ENCODE measurements around the gene TRPM3.

TRPM3 gene

GRCh38 chr9:70551396-70551795 lies 570.0 kb downstream of the TRPM3 start:
- no peak overlapping the region for H3K4me3 ChIP-seq (replicated peaks; ENCODE audit: insufficient read depth, low read length)
- H3K27me3 ChIP-seq (ENCODE audit: insufficient read depth, poor library complexity, severe bottlenecking): no peaks in the 10 kb centered on the region
- no peak for DNase-seq (ENCODE audit: low read depth in 1 of 2, low spot score in 1 of 2)
- TF ChIP-seq REST (IDR thresholded peaks at IDR 0.05; ENCODE audit: insufficient replicate concordance, low read depth) (no peak), SPI1 (IDR thresholded peaks at IDR 0.05; ENCODE audit: borderline replicate concordance, low read depth) (no peak), GABPA (IDR thresholded peaks at IDR 0.05; ENCODE audit: low read depth) (no peak), CTCF (IDR thresholded peaks at IDR 0.05; ENCODE audit: insufficient read depth, low read length) (no peak), POLR2AphosphoS5 (IDR thresholded peaks at IDR 0.05; ENCODE audit: low read depth) (no peak)
- no peak overlapping the region for H3K27ac ChIP-seq (replicated peaks)

GRCh38 chr9:70549926-70550325 lies 571.5 kb downstream of the TRPM3 start:
- DNase-seq (ENCODE audit: low read depth in 1 of 2, low spot score in 1 of 2): no peak

GRCh38 chr9:70542311-70542931 lies 579.0 kb downstream of the TRPM3 start:
- Histone ChIP-seq H3K4me3 (replicated peaks; ENCODE audit: insufficient read depth, low read length) (no peak overlapping the region), H3K27ac (replicated peaks) (no peak overlapping the region), H3K27me3 (ENCODE audit: insufficient read depth, poor library complexity, severe bottlenecking) (no peaks in the 10 kb centered on the region)
- no peak for TF ChIP-seq POLR2AphosphoS5 (IDR thresholded peaks at IDR 0.05; ENCODE audit: low read depth)
- TF ChIP-seq CTCF (IDR thresholded peaks at IDR 0.05; ENCODE audit: insufficient read depth, low read length): no peak
- TF ChIP-seq REST (IDR thresholded peaks at IDR 0.05; ENCODE audit: insufficient replicate concordance, low read depth): no peak
- no peak for TF ChIP-seq GABPA (IDR thresholded peaks at IDR 0.05; ENCODE audit: low read depth)
- no peak for DNase-seq (ENCODE audit: low read depth in 1 of 2, low spot score in 1 of 2)

More at GRCh38 chr9:70549926-70550325, 571.5 kb downstream of the TRPM3 start:
- no peaks in the 10 kb centered on the region for H3K27me3 ChIP-seq (ENCODE audit: insufficient read depth, poor library complexity, severe bottlenecking)
- no peak overlapping the region for H3K27ac ChIP-seq (replicated peaks)
- no peak for TF ChIP-seq CTCF (IDR thresholded peaks at IDR 0.05; ENCODE audit: insufficient read depth, low read length)
- H3K4me3 ChIP-seq (replicated peaks; ENCODE audit: insufficient read depth, low read length): no peak overlapping the region

GRCh38 chr9:70540016-70540415 lies 581.4 kb downstream of the TRPM3 start:
- Histone ChIP-seq H3K27ac (replicated peaks) (no peak overlapping the region), H3K4me3 (replicated peaks; ENCODE audit: insufficient read depth, low read length) (no peak overlapping the region), H3K27me3 (ENCODE audit: insufficient read depth, poor library complexity, severe bottlenecking) (no peaks in the 10 kb centered on the region)
- TF ChIP-seq CTCF (IDR thresholded peaks at IDR 0.05; ENCODE audit: insufficient read depth, low read length): no peak
- TF ChIP-seq POLR2AphosphoS5 (IDR thresholded peaks at IDR 0.05; ENCODE audit: low read depth): no peak
- TF ChIP-seq REST (IDR thresholded peaks at IDR 0.05; ENCODE audit: insufficient replicate concordance, low read depth): no peak
- no peak for TF ChIP-seq GABPA (IDR thresholded peaks at IDR 0.05; ENCODE audit: low read depth)
- TF ChIP-seq SPI1 (IDR thresholded peaks at IDR 0.05; ENCODE audit: borderline replicate concordance, low read depth): no peak
- no peak for DNase-seq (ENCODE audit: low read depth in 1 of 2, low spot score in 1 of 2)
